ENCODE results near the gene ACSS3.

DNA sequence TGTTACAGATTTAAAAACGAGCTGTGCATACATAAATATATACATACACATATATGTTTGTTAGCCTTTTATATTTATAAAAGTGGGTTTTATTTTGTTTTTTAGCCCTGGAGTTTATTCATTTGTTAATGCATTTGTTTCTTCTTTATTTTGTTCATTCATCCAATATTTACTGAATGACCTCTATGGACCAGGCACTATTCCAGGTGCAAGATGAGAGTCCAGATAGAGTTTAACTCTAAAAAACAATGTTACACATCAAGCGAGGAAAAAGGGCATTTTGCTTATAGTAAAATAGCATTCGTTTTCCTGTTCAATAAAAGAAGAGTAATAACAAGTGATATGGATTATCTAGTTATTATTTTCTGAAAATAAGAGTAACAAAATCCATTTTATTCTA lies 14.2 kb downstream of the ACSS3 start:
- TF ChIP-seq CTCF (conservative IDR thresholded peaks at IDR 0.05; ENCODE audit: low read depth, low read length) (no peak), EZH2 (IDR thresholded peaks at IDR 0.05; ENCODE audit: borderline replicate concordance, low read depth, low read length, poor library complexity, severe bottlenecking) (no peak)

Measured in A673 (cell line).